Measurements from ENCODE around the gene PABPN1L.
A peak's percentile ranks its signal among the peaks of the same experiment; 100 is the strongest.
"Not testable (repeated sequence)": the region's sequence is repeated elsewhere in the genome, so short reads cannot be mapped to it uniquely, and the experiment has no call there.

Gene PABPN1L

GRCh38 chr16:88906020-88906419 is 39.6 kb upstream of the PABPN1L start:
- ATAC-seq (no peak), DNase-seq (no peak)
- peak overlapping the region in 1 of 2 donors; percentile 44 for H3K27ac Mint-ChIP-seq
- peaks cover 8% of the 10 kb centered on the region for H3K4me1 Mint-ChIP-seq
- no peak overlapping the region for H3K4me3 Mint-ChIP-seq
- no peaks in the 10 kb centered on the region for H3K27me3 Mint-ChIP-seq
- H3K9me3 Mint-ChIP-seq, result no peaks in the 10 kb centered on the region

- ATAC-seq (no peak), DNase-seq (no peak)
- peaks cover 8% of the 10 kb centered on the region for H3K4me1 Mint-ChIP-seq
- no peak overlapping the region for H3K4me3 Mint-ChIP-seq
- no peak overlapping the region for H3K27ac Mint-ChIP-seq
- H3K9me3 Mint-ChIP-seq, result no peaks in the 10 kb centered on the region
- no peaks in the 10 kb centered on the region for H3K27me3 Mint-ChIP-seq
These were observed 39.1 kb upstream of the PABPN1L start for GRCh38 chr16:88905563-88905962.

- no peaks in the 10 kb centered on the region for H3K27me3 Mint-ChIP-seq
- no peaks in the 10 kb centered on the region for H3K9me3 Mint-ChIP-seq
- peaks cover 8% of the 10 kb centered on the region for H3K4me1 Mint-ChIP-seq
- DNase-seq (no peak), ATAC-seq (no peak)
- H3K4me3 Mint-ChIP-seq, result no peak overlapping the region
- H3K27ac Mint-ChIP-seq, result no peak overlapping the region
These were observed 38.4 kb upstream of the PABPN1L start for GRCh38 chr16:88904676-88905365.

GRCh38 chr16:88903267-88903666 is 36.8 kb upstream of the PABPN1L start:
- no peak for ATAC-seq
- Mint-ChIP-seq H3K27me3 (no peaks in the 10 kb centered on the region), H3K27ac (no peak overlapping the region), H3K9me3 (no peaks in the 10 kb centered on the region), H3K4me3 (no peak overlapping the region), H3K4me1 (peaks cover 8% of the 10 kb centered on the region)
- no peak for DNase-seq

GRCh38 chr16:88902744-88903143 is 36.3 kb upstream of the PABPN1L start:
- ATAC-seq, result no peak
- H3K27me3 Mint-ChIP-seq, result no peaks in the 10 kb centered on the region
- peaks cover 8% of the 10 kb centered on the region for H3K4me1 Mint-ChIP-seq
- no peak overlapping the region for H3K27ac Mint-ChIP-seq
- H3K4me3 Mint-ChIP-seq, result no peak overlapping the region
- no peaks in the 10 kb centered on the region for H3K9me3 Mint-ChIP-seq
- no peak for DNase-seq

- H3K9me3 Mint-ChIP-seq, result no peaks in the 10 kb centered on the region
- H3K27ac Mint-ChIP-seq, result no peak overlapping the region
- ATAC-seq (no peak), DNase-seq (no peak)
- H3K27me3 Mint-ChIP-seq, result no peaks in the 10 kb centered on the region
- no peak overlapping the region for H3K4me3 Mint-ChIP-seq
- peaks cover 8% of the 10 kb centered on the region for H3K4me1 Mint-ChIP-seq
These were observed 35.4 kb upstream of the PABPN1L start for GRCh38 chr16:88901718-88902337.

- H3K9me3 Mint-ChIP-seq, result no peaks in the 10 kb centered on the region
- H3K27ac Mint-ChIP-seq, result no peak overlapping the region
- no peaks in the 10 kb centered on the region for H3K27me3 Mint-ChIP-seq
- no peaks in the 10 kb centered on the region for H3K4me1 Mint-ChIP-seq
- ATAC-seq (no peak), DNase-seq (no peak)
- no peak overlapping the region for H3K4me3 Mint-ChIP-seq
These were observed 34.2 kb upstream of the PABPN1L start for GRCh38 chr16:88900662-88901052.

- ATAC-seq (no peak), DNase-seq (no peak)
- Mint-ChIP-seq H3K9me3 (no peaks in the 10 kb centered on the region), H3K27me3 (no peaks in the 10 kb centered on the region), H3K4me1 (no peaks in the 10 kb centered on the region), H3K27ac (no peak overlapping the region), H3K4me3 (no peak overlapping the region)
These were observed 33.6 kb upstream of the PABPN1L start for GRCh38 chr16:88899901-88900661.

GRCh38 chr16:88897696-88898425 is 31.4 kb upstream of the PABPN1L start:
- Mint-ChIP-seq H3K9me3 (no peaks in the 10 kb centered on the region), H3K27ac (no peak overlapping the region), H3K4me3 (no peak overlapping the region), H3K4me1 (peaks cover 5% of the 10 kb centered on the region), H3K27me3 (no peaks in the 10 kb centered on the region)
- ATAC-seq (no peak), DNase-seq (no peak)

GRCh38 chr16:88896238-88897070 is 30.0 kb upstream of the PABPN1L start:
- Mint-ChIP-seq H3K4me1 (peaks cover 5% of the 10 kb centered on the region), H3K27me3 (no peaks in the 10 kb centered on the region), H3K27ac (no peak overlapping the region), H3K4me3 (no peak overlapping the region), H3K9me3 (no peaks in the 10 kb centered on the region)
- ATAC-seq (no peak), DNase-seq (no peak)

- no peak overlapping the region for H3K4me3 Mint-ChIP-seq
- no peaks in the 10 kb centered on the region for H3K9me3 Mint-ChIP-seq
- H3K4me1 Mint-ChIP-seq, result peaks cover 5% of the 10 kb centered on the region
- DNase-seq (no peak), ATAC-seq (no peak)
- no peaks in the 10 kb centered on the region for H3K27me3 Mint-ChIP-seq
- no peak overlapping the region for H3K27ac Mint-ChIP-seq
These were observed 28.9 kb upstream of the PABPN1L start for GRCh38 chr16:88895335-88895734.

GRCh38 chr16:88894681-88895300 is 28.3 kb upstream of the PABPN1L start:
- ATAC-seq (peak; percentile 26), DNase-seq (no peak)
- Mint-ChIP-seq H3K9me3 (no peaks in the 10 kb centered on the region), H3K4me1 (peaks cover 5% of the 10 kb centered on the region), H3K4me3 (no peak overlapping the region), H3K27me3 (no peaks in the 10 kb centered on the region), H3K27ac (no peak overlapping the region)

- not testable (repeated sequence) for H3K4me3 Mint-ChIP-seq
These were observed 27.8 kb upstream of the PABPN1L start for GRCh38 chr16:88894266-88894665.

GRCh38 chr16:88893127-88893968 is 26.9 kb upstream of the PABPN1L start:
- ATAC-seq, result no peak
- Mint-ChIP-seq H3K27ac (no peak overlapping the region), H3K9me3 (no peaks in the 10 kb centered on the region), H3K4me1 (peaks cover 5% of the 10 kb centered on the region), H3K27me3 (no peaks in the 10 kb centered on the region), H3K4me3 (no peak overlapping the region)
- no peak for DNase-seq

More at GRCh38 chr16:88894266-88894665, 27.8 kb upstream of the PABPN1L start:
- not testable (repeated sequence) for H3K4me1 Mint-ChIP-seq, ATAC-seq, H3K27me3 Mint-ChIP-seq, H3K27ac Mint-ChIP-seq, DNase-seq, H3K9me3 Mint-ChIP-seq
